Natural killer cell treated with Interleukin-12 subunit alpha and Interleukin-12 subunit beta and Interleukin-15 and Interleukin-18, amount 100 ng/mL, for 72 hours (primary cell): ENCODE measurements around the gene SLC6A12. TPM values are rescaled to one million over a fixed set of nuclear protein-coding genes. Genes with fewer than 3 reads are reported as not detected.
"Not testable (repeated sequence)": the region's sequence is repeated elsewhere in the genome, so short reads cannot be mapped to it uniquely, and the experiment has no call there.

Experiments
- ATAC-seq, 2 donors: fragments of 150-1000 bp; cut with Tn5 transposase in 1 of 2; sonication (Bioruptor Pico), chemical (Tn5 transposase) in 1 of 2; 2 replicates each; pipeline ENCODE4 v1.10.0; 2021
- DNase-seq: peaks from one replicate; pipeline ENCODE4 v3.0.0; 2022; ENCODE audit warnings: low spot score
- H3K27ac Mint-ChIP-seq, 2 donors: 1 replicate in 1 of 2; 2 replicates in 1 of 2; pipeline ENCODE4 v1.8.0; 2022; ENCODE audit warnings: mixed read lengths in 2 of 2, mild to moderate bottlenecking in 1 of 2, moderate library complexity in 1 of 2
- H3K27me3 Mint-ChIP-seq, 2 donors: 1 replicate in 1 of 2; 2 replicates in 1 of 2; pipeline ENCODE4 v1.8.0; 2022; ENCODE audit warnings: mixed read lengths in 2 of 2
- H3K36me3 Mint-ChIP-seq: one replicate; pipeline ENCODE4 v1.8.0; 2022; ENCODE audit warnings: mixed read lengths
- H3K4me1 Mint-ChIP-seq, 2 donors: 1 replicate in 1 of 2; 2 replicates in 1 of 2; pipeline ENCODE4 v1.8.0; 2022; ENCODE audit warnings: low read depth in 2 of 2, mixed read lengths in 2 of 2, mild to moderate bottlenecking in 1 of 2
- H3K4me3 Mint-ChIP-seq: one replicate; pipeline ENCODE4 v1.8.0; 2022; ENCODE audit warnings: mixed read lengths
- H3K9me3 Mint-ChIP-seq: 2 replicates; pipeline ENCODE4 v1.8.0; 2022; ENCODE audit warnings: mixed read lengths
- total RNA-seq, 2 donors: library from RNA; stranded (reverse); gene quantifications; one replicate each; pipeline ENCODE4 v1.2.3, GENCODE V29; 2022

The SLC6A12 gene
- total RNA-seq, 2 donors from 2014 or later = 0.11 TPM; not detected in 1

GRCh38 chr12:218728-219590 is 5.0 kb upstream of the SLC6A12 start:
- H3K4me3 Mint-ChIP-seq = no peak overlapping the region
- no peaks in the 10 kb centered on the region for H3K36me3 Mint-ChIP-seq
- H3K27ac Mint-ChIP-seq = no peak overlapping the region
- H3K9me3 Mint-ChIP-seq = no peaks in the 10 kb centered on the region
- peaks cover under 1 to 6% of the 10 kb centered on the region in 2 donors for H3K27me3 Mint-ChIP-seq
- peak; percentile 45 for DNase-seq
- H3K4me1 Mint-ChIP-seq = peaks cover 0 to 4% of the 10 kb centered on the region in 2 donors
- ATAC-seq = no peak

GRCh38 chr12:218221-218620 is 4.3 kb upstream of the SLC6A12 start:
- no peak overlapping the region for H3K27ac Mint-ChIP-seq
- DNase-seq (peak; percentile 53), ATAC-seq (no peak)
- H3K4me1 Mint-ChIP-seq = peaks cover 0 to 4% of the 10 kb centered on the region in 2 donors
- no peaks in the 10 kb centered on the region for H3K9me3 Mint-ChIP-seq
- H3K4me3 Mint-ChIP-seq = no peak overlapping the region
- peaks cover 8 to 9% of the 10 kb centered on the region in 2 donors for H3K27me3 Mint-ChIP-seq
- H3K36me3 Mint-ChIP-seq = no peaks in the 10 kb centered on the region

GRCh38 chr12:217029-217428 is 3.1 kb upstream of the SLC6A12 start:
- not testable (repeated sequence) for H3K4me3 Mint-ChIP-seq, ATAC-seq, H3K27ac Mint-ChIP-seq, H3K36me3 Mint-ChIP-seq, H3K4me1 Mint-ChIP-seq, DNase-seq, H3K9me3 Mint-ChIP-seq
- peaks cover 14 to 15% of the 10 kb centered on the region in 2 donors for H3K27me3 Mint-ChIP-seq

GRCh38 chr12:215116-215515 is 1.2 kb upstream of the SLC6A12 start:
- no peak overlapping the region for H3K4me3 Mint-ChIP-seq
- H3K27ac Mint-ChIP-seq = no peak overlapping the region
- DNase-seq (no peak), ATAC-seq (no peak)
- peaks cover 4 to 7% of the 10 kb centered on the region in 2 donors for H3K4me1 Mint-ChIP-seq
- no peaks in the 10 kb centered on the region for H3K36me3 Mint-ChIP-seq
- H3K9me3 Mint-ChIP-seq = no peaks in the 10 kb centered on the region
- H3K27me3 Mint-ChIP-seq = peaks cover 23 to 27% of the 10 kb centered on the region in 2 donors

- peaks cover 30 to 35% of the 10 kb centered on the region in 2 donors for H3K27me3 Mint-ChIP-seq
These were observed 427 bp downstream of the SLC6A12 start for GRCh38 chr12:213527-213932.

GRCh38 chr12:212715-213526 is 1.0 kb downstream of the SLC6A12 start:
- DNase-seq = peak; percentile 34
- peaks cover 3 to 4% of the 10 kb centered on the region in 2 donors for H3K4me1 Mint-ChIP-seq
- H3K36me3 Mint-ChIP-seq = no peaks in the 10 kb centered on the region
- H3K27me3 Mint-ChIP-seq = peaks cover 30 to 38% of the 10 kb centered on the region in 2 donors
- no peak overlapping the region for H3K27ac Mint-ChIP-seq
- ATAC-seq = no peak
- no peaks in the 10 kb centered on the region for H3K9me3 Mint-ChIP-seq
- H3K4me3 Mint-ChIP-seq = no peak overlapping the region

More at GRCh38 chr12:213527-213932, 427 bp downstream of the SLC6A12 start:
- no peak for ATAC-seq
- H3K4me3 Mint-ChIP-seq = no peak overlapping the region
- no peaks in the 10 kb centered on the region for H3K9me3 Mint-ChIP-seq
- no peak overlapping the region for H3K27ac Mint-ChIP-seq
- DNase-seq = no peak
- no peaks in the 10 kb centered on the region for H3K36me3 Mint-ChIP-seq
- H3K4me1 Mint-ChIP-seq = peaks cover 3 to 4% of the 10 kb centered on the region in 2 donors

- Mint-ChIP-seq H3K27ac (no peak overlapping the region), H3K4me1 (peaks cover 3 to 4% of the 10 kb centered on the region in 2 donors), H3K4me3 (no peak overlapping the region), H3K27me3 (peaks cover 30 to 40% of the 10 kb centered on the region in 2 donors), H3K9me3 (no peaks in the 10 kb centered on the region), H3K36me3 (no peaks in the 10 kb centered on the region)
- ATAC-seq = no peak
- DNase-seq = no peak
These were observed 1.6 kb downstream of the SLC6A12 start for GRCh38 chr12:212415-212714.

- H3K27me3 Mint-ChIP-seq = peaks cover 30 to 40% of the 10 kb centered on the region in 2 donors
- no peaks in the 10 kb centered on the region for H3K36me3 Mint-ChIP-seq
- peaks cover 3 to 4% of the 10 kb centered on the region in 2 donors for H3K4me1 Mint-ChIP-seq
- no peak overlapping the region for H3K27ac Mint-ChIP-seq
- no peak overlapping the region for H3K4me3 Mint-ChIP-seq
- no peaks in the 10 kb centered on the region for H3K9me3 Mint-ChIP-seq
- peak; percentile 38 for DNase-seq
- no peak for ATAC-seq
These were observed 2.1 kb downstream of the SLC6A12 start for GRCh38 chr12:211639-212414.

GRCh38 chr12:211142-211465 is 2.9 kb downstream of the SLC6A12 start:
- Mint-ChIP-seq H3K4me1 (peaks cover 3 to 4% of the 10 kb centered on the region in 2 donors), H3K9me3 (no peaks in the 10 kb centered on the region), H3K27me3 (peaks cover 35 to 41% of the 10 kb centered on the region in 2 donors), H3K27ac (no peak overlapping the region), H3K36me3 (no peaks in the 10 kb centered on the region), H3K4me3 (no peak overlapping the region)
- ATAC-seq = no peak
- DNase-seq = no peak

GRCh38 chr12:210277-211141 is 3.4 kb downstream of the SLC6A12 start:
- H3K27me3 Mint-ChIP-seq = peaks cover 41 to 46% of the 10 kb centered on the region in 2 donors
- no peak overlapping the region for H3K27ac Mint-ChIP-seq
- peaks cover 3 to 4% of the 10 kb centered on the region in 2 donors for H3K4me1 Mint-ChIP-seq
- DNase-seq = peak; percentile 40
- H3K36me3 Mint-ChIP-seq = no peaks in the 10 kb centered on the region
- ATAC-seq = no peak
- H3K9me3 Mint-ChIP-seq = no peaks in the 10 kb centered on the region
- H3K4me3 Mint-ChIP-seq = no peak overlapping the region

- Mint-ChIP-seq H3K36me3 (no peaks in the 10 kb centered on the region), H3K27ac (no peak overlapping the region), H3K4me3 (no peak overlapping the region), H3K9me3 (no peaks in the 10 kb centered on the region), H3K4me1 (peaks cover 3 to 4% of the 10 kb centered on the region in 2 donors), H3K27me3 (peaks cover 47 to 52% of the 10 kb centered on the region in 2 donors)
- ATAC-seq (no peak), DNase-seq (no peak)
These were observed 4.1 kb downstream of the SLC6A12 start for GRCh38 chr12:209851-210250.

- no peak for DNase-seq
- peaks cover 50 to 56% of the 10 kb centered on the region in 2 donors for H3K27me3 Mint-ChIP-seq
- H3K4me3 Mint-ChIP-seq = no peak overlapping the region
- no peaks in the 10 kb centered on the region for H3K36me3 Mint-ChIP-seq
- peaks cover 3 to 4% of the 10 kb centered on the region in 2 donors for H3K4me1 Mint-ChIP-seq
- ATAC-seq = no peak
- H3K27ac Mint-ChIP-seq = no peak overlapping the region
- no peaks in the 10 kb centered on the region for H3K9me3 Mint-ChIP-seq
These were observed 4.7 kb downstream of the SLC6A12 start for GRCh38 chr12:209246-209645.

GRCh38 chr12:208813-209212 is 5.1 kb downstream of the SLC6A12 start:
- Mint-ChIP-seq H3K36me3 (no peaks in the 10 kb centered on the region), H3K27me3 (peaks cover 48 to 56% of the 10 kb centered on the region in 2 donors), H3K27ac (no peak overlapping the region), H3K4me3 (no peak overlapping the region), H3K4me1 (peaks cover 3 to 4% of the 10 kb centered on the region in 2 donors), H3K9me3 (no peaks in the 10 kb centered on the region)
- ATAC-seq (no peak), DNase-seq (no peak)
